ENCODE data around the gene GRIK2. TPM values are rescaled to one million over a fixed set of nuclear protein-coding genes. Genes with fewer than 3 reads are reported as not detected.

Gene GRIK2
- polyA plus RNA-seq, 1 experiment = 12.8 TPM

DNA sequence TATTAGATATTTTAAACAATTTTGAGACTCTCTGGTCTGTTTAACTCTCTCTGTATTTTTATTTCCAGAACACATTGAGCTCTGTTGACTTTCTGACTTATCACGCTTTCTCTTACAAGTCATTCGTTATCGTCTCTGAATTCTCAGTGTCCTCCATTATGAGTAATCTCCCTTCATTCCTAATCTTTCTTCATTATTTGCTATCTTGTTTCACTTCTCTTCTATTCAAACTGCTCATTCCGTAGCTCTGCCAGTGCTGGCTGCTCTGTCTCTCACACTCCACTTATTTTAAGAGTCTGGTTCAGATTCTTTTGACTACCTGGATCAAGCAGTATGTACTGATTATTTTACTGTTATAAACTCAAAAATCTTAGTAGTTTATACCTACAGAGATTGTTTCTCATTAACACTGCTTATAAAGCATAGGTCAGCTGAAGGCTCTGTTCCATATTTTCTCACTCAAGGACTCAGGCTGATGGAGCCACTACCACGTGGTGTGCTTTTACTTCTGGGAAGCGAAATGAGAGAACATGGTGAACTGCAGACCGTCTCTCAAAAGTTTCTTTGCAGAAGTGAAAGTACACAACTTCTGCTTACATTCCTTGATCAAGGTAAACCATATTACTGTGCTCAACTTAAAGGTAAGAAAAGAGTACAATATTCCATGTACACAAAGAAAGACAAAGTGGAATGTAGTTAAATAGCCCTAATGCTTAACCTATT lies 485.2 kb downstream of the GRIK2 start:
- H3K9me3 ChIP-seq (ENCODE audit: control insufficient read depth, insufficient read depth, low read length) = no peaks in the 10 kb centered on the region
- CTCF ChIA-PET = no interaction called here
- no peak overlapping the region for H3K4me3 ChIP-seq (ENCODE audit: low read depth, low read length)
- H3K27me3 ChIP-seq (ENCODE audit: control insufficient read depth, insufficient read depth, low read length) = no peaks in the 10 kb centered on the region
- TF ChIP-seq, protein P1, sequence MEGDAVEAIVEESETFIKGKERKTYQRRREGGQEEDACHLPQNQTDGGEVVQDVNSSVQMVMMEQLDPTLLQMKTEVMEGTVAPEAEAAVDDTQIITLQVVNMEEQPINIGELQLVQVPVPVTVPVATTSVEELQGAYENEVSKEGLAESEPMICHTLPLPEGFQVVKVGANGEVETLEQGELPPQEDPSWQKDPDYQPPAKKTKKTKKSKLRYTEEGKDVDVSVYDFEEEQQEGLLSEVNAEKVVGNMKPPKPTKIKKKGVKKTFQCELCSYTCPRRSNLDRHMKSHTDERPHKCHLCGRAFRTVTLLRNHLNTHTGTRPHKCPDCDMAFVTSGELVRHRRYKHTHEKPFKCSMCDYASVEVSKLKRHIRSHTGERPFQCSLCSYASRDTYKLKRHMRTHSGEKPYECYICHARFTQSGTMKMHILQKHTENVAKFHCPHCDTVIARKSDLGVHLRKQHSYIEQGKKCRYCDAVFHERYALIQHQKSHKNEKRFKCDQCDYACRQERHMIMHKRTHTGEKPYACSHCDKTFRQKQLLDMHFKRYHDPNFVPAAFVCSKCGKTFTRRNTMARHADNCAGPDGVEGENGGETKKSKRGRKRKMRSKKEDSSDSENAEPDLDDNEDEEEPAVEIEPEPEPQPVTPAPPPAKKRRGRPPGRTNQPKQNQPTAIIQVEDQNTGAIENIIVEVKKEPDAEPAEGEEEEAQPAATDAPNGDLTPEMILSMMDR (IDR thresholded peaks at IDR 0.05; ENCODE audit: low read depth, low read length) = no peak
- POLR2A ChIA-PET = no interaction called here
- no peak for DNase-seq (ENCODE audit: low read depth, low spot score)
- H3K27ac ChIP-seq (ENCODE audit: low read depth, low read length) = no peak overlapping the region

- ChIA-PET POLR2A (no interaction called here), CTCF (no interaction called here)
- Histone ChIP-seq H3K9me3 (ENCODE audit: control insufficient read depth, insufficient read depth, low read length) (no peaks in the 10 kb centered on the region), H3K4me3 (ENCODE audit: low read depth, low read length) (no peak overlapping the region), H3K27me3 (ENCODE audit: control insufficient read depth, insufficient read depth, low read length) (no peaks in the 10 kb centered on the region), H3K27ac (ENCODE audit: low read depth, low read length) (no peak overlapping the region)
- DNase-seq (ENCODE audit: low read depth, low spot score) = no peak
- TF ChIP-seq, protein P1 (IDR thresholded peaks at IDR 0.05; ENCODE audit: low read depth, low read length) = no peak
These were observed 486.3 kb downstream of the GRIK2 start for GRCh38 chr6:101879782-101880181.

- H3K27ac ChIP-seq (ENCODE audit: low read depth, low read length) = no peak overlapping the region
- H3K9me3 ChIP-seq (ENCODE audit: control insufficient read depth, insufficient read depth, low read length) = no peaks in the 10 kb centered on the region
- H3K27me3 ChIP-seq (ENCODE audit: control insufficient read depth, insufficient read depth, low read length) = no peaks in the 10 kb centered on the region
- no peak for DNase-seq (ENCODE audit: low read depth, low spot score)
- no peak overlapping the region for H3K4me3 ChIP-seq (ENCODE audit: low read depth, low read length)
- CTCF ChIA-PET = no interaction called here
- TF ChIP-seq, protein P1 (IDR thresholded peaks at IDR 0.05; ENCODE audit: low read depth, low read length) = no peak
- POLR2A ChIA-PET = no interaction called here
These were observed 490.0 kb downstream of the GRIK2 start for GRCh38 chr6:101883505-101883904.

DNA sequence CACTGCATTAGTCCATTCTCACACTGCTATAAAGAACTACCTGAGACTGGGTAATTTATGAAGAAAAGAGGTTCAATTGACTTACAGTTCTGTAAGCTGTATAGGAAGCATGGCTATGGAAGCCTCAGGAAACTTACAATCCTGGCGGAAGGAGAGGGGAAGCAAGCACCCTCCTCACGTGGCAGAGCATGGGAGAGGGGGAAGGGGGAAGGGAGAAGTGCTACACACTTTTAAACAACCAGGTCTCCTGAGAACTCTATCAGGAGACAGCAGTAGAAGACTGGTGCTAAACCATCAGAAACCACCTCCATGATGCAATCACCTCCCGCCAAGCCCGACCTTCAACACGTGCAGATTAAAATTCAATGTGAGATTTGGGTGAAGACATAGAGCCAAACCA lies 494.0 kb downstream of the GRIK2 start:
- ChIA-PET CTCF (no interaction called here), POLR2A (no interaction called here)
- Histone ChIP-seq H3K27ac (ENCODE audit: low read depth, low read length) (no peak overlapping the region), H3K27me3 (ENCODE audit: control insufficient read depth, insufficient read depth, low read length) (no peaks in the 10 kb centered on the region), H3K4me3 (ENCODE audit: low read depth, low read length) (no peak overlapping the region), H3K9me3 (ENCODE audit: control insufficient read depth, insufficient read depth, low read length) (no peaks in the 10 kb centered on the region)
- TF ChIP-seq, protein P1 (IDR thresholded peaks at IDR 0.05; ENCODE audit: low read depth, low read length) = no peak
- no peak for DNase-seq (ENCODE audit: low read depth, low spot score)

- CTCF ChIA-PET = no interaction called here
- TF ChIP-seq, protein P1 (IDR thresholded peaks at IDR 0.05; ENCODE audit: low read depth, low read length) = no peak
- no peaks in the 10 kb centered on the region for H3K27me3 ChIP-seq (ENCODE audit: control insufficient read depth, insufficient read depth, low read length)
- POLR2A ChIA-PET = no interaction called here
- no peak overlapping the region for H3K4me3 ChIP-seq (ENCODE audit: low read depth, low read length)
- no peak for DNase-seq (ENCODE audit: low read depth, low spot score)
- H3K9me3 ChIP-seq (ENCODE audit: control insufficient read depth, insufficient read depth, low read length) = no peaks in the 10 kb centered on the region
- H3K27ac ChIP-seq (ENCODE audit: low read depth, low read length) = no peak overlapping the region
These were observed 514.1 kb downstream of the GRIK2 start for GRCh38 chr6:101907356-101908217.
